Measurements from ENCODE around the gene CZIB.

DNA sequence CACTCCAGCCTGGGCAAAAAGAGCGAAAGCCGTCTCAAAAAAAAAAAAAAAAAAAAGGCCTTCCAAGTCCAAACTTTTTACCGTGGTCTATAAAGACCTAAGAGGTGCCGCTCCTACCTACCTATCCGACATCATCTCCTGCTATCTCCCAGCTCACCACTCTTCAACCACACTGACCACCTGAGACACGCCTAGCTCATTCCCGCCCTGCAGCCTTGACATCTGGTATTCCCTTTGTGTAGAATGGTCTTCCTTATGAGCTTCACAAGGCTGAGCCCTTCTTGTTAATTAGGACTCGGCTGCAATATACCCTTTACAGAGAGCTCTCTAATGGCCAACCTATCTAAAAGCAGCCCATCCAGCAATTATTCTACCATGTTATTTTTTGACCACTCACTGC is 17.2 kb upstream of the CZIB start:
- TF ChIP-seq, protein P1, sequence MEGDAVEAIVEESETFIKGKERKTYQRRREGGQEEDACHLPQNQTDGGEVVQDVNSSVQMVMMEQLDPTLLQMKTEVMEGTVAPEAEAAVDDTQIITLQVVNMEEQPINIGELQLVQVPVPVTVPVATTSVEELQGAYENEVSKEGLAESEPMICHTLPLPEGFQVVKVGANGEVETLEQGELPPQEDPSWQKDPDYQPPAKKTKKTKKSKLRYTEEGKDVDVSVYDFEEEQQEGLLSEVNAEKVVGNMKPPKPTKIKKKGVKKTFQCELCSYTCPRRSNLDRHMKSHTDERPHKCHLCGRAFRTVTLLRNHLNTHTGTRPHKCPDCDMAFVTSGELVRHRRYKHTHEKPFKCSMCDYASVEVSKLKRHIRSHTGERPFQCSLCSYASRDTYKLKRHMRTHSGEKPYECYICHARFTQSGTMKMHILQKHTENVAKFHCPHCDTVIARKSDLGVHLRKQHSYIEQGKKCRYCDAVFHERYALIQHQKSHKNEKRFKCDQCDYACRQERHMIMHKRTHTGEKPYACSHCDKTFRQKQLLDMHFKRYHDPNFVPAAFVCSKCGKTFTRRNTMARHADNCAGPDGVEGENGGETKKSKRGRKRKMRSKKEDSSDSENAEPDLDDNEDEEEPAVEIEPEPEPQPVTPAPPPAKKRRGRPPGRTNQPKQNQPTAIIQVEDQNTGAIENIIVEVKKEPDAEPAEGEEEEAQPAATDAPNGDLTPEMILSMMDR (IDR thresholded peaks at IDR 0.05): no peak
- TF ChIP-seq EP300 (IDR thresholded peaks at IDR 0.05): no peak
- no peak for TF ChIP-seq POLR2A (IDR thresholded peaks at IDR 0.05)
